ENCODE measurements around the gene TM4SF1.
"Not testable (repeated sequence)": the region's sequence is repeated elsewhere in the genome, so short reads cannot be mapped to it uniquely, and the experiment has no call there.

The TM4SF1 gene

DNA sequence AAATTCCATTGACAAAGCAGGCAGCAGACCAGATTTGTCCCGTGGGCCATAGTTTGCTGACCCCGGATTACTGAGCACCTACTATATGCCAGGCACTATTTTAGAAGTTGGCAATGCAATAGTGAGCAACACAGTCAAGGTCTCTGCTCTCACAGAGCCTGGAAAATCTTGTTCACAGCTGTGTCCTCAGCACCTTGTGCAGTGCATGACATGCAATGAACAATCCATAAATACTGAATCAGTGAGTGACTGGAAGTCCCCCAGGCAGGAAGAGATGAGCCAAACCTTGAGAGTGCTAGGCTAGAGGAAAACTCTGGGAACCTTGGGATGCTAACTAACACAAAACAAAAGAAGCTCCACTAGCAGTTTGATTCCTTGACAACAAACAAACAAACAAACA is 14.4 kb downstream of the TM4SF1 start:
- Histone ChIP-seq H3K27ac (ENCODE audit: low read depth, low read length) (no peak overlapping the region), H3K4me1 (ENCODE audit: control insufficient read depth, insufficient read depth, low read length) (peaks cover 10% of the 10 kb centered on the region), H3K36me3 (ENCODE audit: control insufficient read depth, insufficient read depth, low read length) (no peaks in the 10 kb centered on the region), H3K27me3 (ENCODE audit: control insufficient read depth, insufficient read depth, low read length) (no peaks in the 10 kb centered on the region), H3K4me3 (ENCODE audit: low read depth, low read length) (no peak overlapping the region), H3K9ac (ENCODE audit: low read length) (no peak overlapping the region), H3K9me3 (ENCODE audit: control insufficient read depth, insufficient read depth, low read depth, low read length) (no peaks in the 10 kb centered on the region)

DNA sequence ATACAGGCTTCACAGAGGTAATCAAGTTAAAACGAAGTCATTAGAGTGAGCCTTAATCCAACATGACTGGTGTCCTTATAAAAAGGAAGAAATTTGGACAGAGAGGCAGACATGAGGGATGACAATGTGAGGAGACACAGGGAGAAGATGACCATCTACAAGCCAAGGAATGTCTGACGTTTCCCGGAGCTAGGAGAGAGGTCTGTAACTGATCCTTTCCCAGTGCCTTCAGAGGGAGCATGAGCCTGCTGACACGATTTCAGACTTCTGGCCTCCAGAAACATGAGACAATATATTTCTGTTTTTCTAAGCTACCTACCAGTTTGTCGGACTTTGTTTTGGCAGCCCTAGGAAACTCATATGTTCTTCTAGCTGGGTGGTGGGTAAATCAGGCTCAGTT is 15.1 kb downstream of the TM4SF1 start:
- H3K36me3 ChIP-seq (ENCODE audit: control insufficient read depth, insufficient read depth, low read length), result no peaks in the 10 kb centered on the region
- H3K9ac ChIP-seq (ENCODE audit: low read length), result no peak overlapping the region
- H3K27ac ChIP-seq (ENCODE audit: low read depth, low read length), result no peak overlapping the region
- H3K27me3 ChIP-seq (ENCODE audit: control insufficient read depth, insufficient read depth, low read length), result no peaks in the 10 kb centered on the region
- no peaks in the 10 kb centered on the region for H3K9me3 ChIP-seq (ENCODE audit: control insufficient read depth, insufficient read depth, low read depth, low read length)
- no peak overlapping the region for H3K4me3 ChIP-seq (ENCODE audit: low read depth, low read length)
- peaks cover 8% of the 10 kb centered on the region for H3K4me1 ChIP-seq (ENCODE audit: control insufficient read depth, insufficient read depth, low read length)

GRCh38 chr3:149356630-149357029 is 20.8 kb downstream of the TM4SF1 start:
- Histone ChIP-seq H3K9ac (ENCODE audit: low read length) (no peak overlapping the region), H3K9me3 (ENCODE audit: control insufficient read depth, insufficient read depth, low read depth, low read length) (no peaks in the 10 kb centered on the region), H3K4me1 (ENCODE audit: control insufficient read depth, insufficient read depth, low read length) (no peaks in the 10 kb centered on the region), H3K27me3 (ENCODE audit: control insufficient read depth, insufficient read depth, low read length) (no peaks in the 10 kb centered on the region), H3K4me3 (ENCODE audit: low read depth, low read length) (no peak overlapping the region), H3K36me3 (ENCODE audit: control insufficient read depth, insufficient read depth, low read length) (no peaks in the 10 kb centered on the region), H3K27ac (ENCODE audit: low read depth, low read length) (no peak overlapping the region)

GRCh38 chr3:149356044-149356592 is 21.3 kb downstream of the TM4SF1 start:
- no peaks in the 10 kb centered on the region for H3K27me3 ChIP-seq (ENCODE audit: control insufficient read depth, insufficient read depth, low read length)
- H3K4me3 ChIP-seq (ENCODE audit: low read depth, low read length), result no peak overlapping the region
- H3K27ac ChIP-seq (ENCODE audit: low read depth, low read length), result no peak overlapping the region
- H3K36me3 ChIP-seq (ENCODE audit: control insufficient read depth, insufficient read depth, low read length), result no peaks in the 10 kb centered on the region
- no peaks in the 10 kb centered on the region for H3K4me1 ChIP-seq (ENCODE audit: control insufficient read depth, insufficient read depth, low read length)
- no peak overlapping the region for H3K9ac ChIP-seq (ENCODE audit: low read length)
- no peaks in the 10 kb centered on the region for H3K9me3 ChIP-seq (ENCODE audit: control insufficient read depth, insufficient read depth, low read depth, low read length)

DNA sequence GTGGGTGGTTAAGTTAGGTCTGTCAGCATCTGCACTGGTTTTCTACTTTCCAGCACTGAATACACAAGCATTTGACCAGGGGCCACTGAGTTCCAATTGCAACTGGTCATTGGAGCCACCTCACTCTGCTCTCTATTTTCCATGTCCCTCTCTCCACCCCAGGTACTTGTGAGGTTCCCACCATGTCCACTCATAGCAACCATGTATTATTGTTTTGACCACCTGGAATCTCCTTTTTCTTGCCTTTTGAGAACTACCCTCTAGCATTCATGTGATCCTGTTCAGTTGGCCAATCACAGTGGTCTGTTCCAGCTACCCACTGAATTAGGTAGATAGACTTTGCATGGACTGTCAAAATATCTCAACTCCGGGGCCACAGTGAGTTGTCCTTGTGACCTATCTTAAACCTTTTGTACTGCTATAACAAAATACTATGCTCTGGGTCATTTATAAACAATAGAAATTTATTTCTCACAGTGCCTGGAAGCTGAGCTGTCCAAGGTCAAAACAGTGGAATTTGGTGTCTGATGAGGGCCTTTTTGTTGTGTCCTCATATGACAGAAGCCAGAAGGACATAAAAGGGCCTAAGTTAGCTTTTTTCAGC is 23.8 kb downstream of the TM4SF1 start:
- Histone ChIP-seq H3K27ac (ENCODE audit: low read depth, low read length) (no peak overlapping the region), H3K4me3 (ENCODE audit: low read depth, low read length) (no peak overlapping the region), H3K36me3 (ENCODE audit: control insufficient read depth, insufficient read depth, low read length) (no peaks in the 10 kb centered on the region), H3K4me1 (ENCODE audit: control insufficient read depth, insufficient read depth, low read length) (no peaks in the 10 kb centered on the region), H3K27me3 (ENCODE audit: control insufficient read depth, insufficient read depth, low read length) (no peaks in the 10 kb centered on the region), H3K9me3 (ENCODE audit: control insufficient read depth, insufficient read depth, low read depth, low read length) (no peaks in the 10 kb centered on the region), H3K9ac (ENCODE audit: low read length) (no peak overlapping the region)

GRCh38 chr3:149352556-149352955 is 24.9 kb downstream of the TM4SF1 start:
- Histone ChIP-seq H3K36me3 (ENCODE audit: control insufficient read depth, insufficient read depth, low read length) (no peaks in the 10 kb centered on the region), H3K27me3 (ENCODE audit: control insufficient read depth, insufficient read depth, low read length) (no peaks in the 10 kb centered on the region), H3K27ac (ENCODE audit: low read depth, low read length) (no peak overlapping the region), H3K9me3 (ENCODE audit: control insufficient read depth, insufficient read depth, low read depth, low read length) (no peaks in the 10 kb centered on the region), H3K9ac (ENCODE audit: low read length) (no peak overlapping the region), H3K4me1 (ENCODE audit: control insufficient read depth, insufficient read depth, low read length) (no peaks in the 10 kb centered on the region), H3K4me3 (ENCODE audit: low read depth, low read length) (no peak overlapping the region)

DNA sequence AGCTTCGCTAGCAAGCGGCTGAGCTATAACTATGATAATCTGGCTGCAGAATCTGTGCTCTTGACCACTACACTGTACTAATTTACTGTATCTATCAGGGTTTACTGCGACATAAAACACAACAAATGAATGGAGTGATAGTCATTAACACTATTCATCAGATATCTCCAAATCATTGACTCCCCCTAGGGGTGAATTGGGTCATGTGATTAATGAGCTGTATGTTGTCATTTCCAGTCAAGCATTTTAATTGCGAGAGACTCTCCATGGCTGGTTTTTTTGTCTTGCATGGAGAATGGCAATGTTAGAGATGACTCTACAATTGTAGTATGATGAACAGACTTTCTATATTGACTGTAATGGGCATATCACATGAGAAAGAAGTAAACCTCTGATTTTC is 33.5 kb downstream of the TM4SF1 start:
- no peaks in the 10 kb centered on the region for H3K27me3 ChIP-seq (ENCODE audit: control insufficient read depth, insufficient read depth, low read length)
- H3K36me3 ChIP-seq (ENCODE audit: control insufficient read depth, insufficient read depth, low read length), result no peaks in the 10 kb centered on the region
- no peak overlapping the region for H3K27ac ChIP-seq (ENCODE audit: low read depth, low read length)
- H3K4me3 ChIP-seq (ENCODE audit: low read depth, low read length), result no peak overlapping the region
- no peaks in the 10 kb centered on the region for H3K9me3 ChIP-seq (ENCODE audit: control insufficient read depth, insufficient read depth, low read depth, low read length)
- H3K4me1 ChIP-seq (ENCODE audit: control insufficient read depth, insufficient read depth, low read length), result peaks cover 18% of the 10 kb centered on the region
- no peak overlapping the region for H3K9ac ChIP-seq (ENCODE audit: low read length)

DNA sequence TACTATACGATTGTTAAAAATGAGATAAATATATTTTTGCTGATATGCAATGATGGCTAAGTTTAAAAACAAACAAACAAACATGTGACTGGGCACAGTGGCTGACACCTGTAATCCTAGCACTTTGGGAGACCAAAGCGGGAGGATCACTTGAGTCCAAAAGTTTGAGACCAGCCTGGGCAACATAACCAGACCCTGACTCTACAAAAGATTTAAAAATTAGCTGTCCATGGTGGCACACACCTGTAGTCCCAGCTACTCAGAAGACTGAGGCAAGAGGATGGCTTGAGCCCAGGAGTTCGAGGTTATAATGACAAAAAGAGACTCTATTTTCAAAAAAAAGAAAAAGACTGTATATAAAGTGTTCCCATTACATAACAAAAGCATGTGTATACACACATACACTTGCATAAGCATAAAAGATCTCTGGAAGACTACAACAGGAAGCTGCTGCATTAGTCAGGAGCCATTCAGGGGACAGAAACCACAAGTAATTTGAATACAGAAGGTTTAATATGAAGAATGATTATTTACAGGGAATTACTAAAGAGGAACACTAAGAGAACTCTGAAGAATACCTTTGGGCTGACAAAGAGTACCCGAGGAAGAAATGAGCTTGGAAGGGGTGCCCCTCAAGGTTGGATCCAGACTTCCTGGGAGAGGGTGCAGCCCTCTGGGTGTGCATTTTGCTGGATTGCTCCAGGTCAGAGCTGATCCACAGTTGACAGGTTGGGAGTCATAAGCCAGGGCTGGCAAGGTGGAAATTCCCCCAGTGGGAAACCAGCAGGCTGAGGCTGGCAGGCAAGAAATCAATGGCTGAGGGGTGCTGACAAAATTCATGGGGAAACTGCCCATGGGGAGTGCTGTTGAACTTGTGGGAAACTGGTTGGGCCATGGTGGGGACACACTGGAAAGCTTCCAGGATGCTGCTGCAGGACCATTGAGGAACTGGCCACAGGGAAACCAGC is 34.8 kb downstream of the TM4SF1 start:
- Histone ChIP-seq H3K27me3 (ENCODE audit: control insufficient read depth, insufficient read depth, low read length) (no peaks in the 10 kb centered on the region), H3K9ac (ENCODE audit: low read length) (no peak overlapping the region), H3K4me3 (ENCODE audit: low read depth, low read length) (no peak overlapping the region), H3K36me3 (ENCODE audit: control insufficient read depth, insufficient read depth, low read length) (no peaks in the 10 kb centered on the region), H3K4me1 (ENCODE audit: control insufficient read depth, insufficient read depth, low read length) (peaks cover 18% of the 10 kb centered on the region), H3K27ac (ENCODE audit: low read depth, low read length) (no peak overlapping the region), H3K9me3 (ENCODE audit: control insufficient read depth, insufficient read depth, low read depth, low read length) (no peaks in the 10 kb centered on the region)

DNA sequence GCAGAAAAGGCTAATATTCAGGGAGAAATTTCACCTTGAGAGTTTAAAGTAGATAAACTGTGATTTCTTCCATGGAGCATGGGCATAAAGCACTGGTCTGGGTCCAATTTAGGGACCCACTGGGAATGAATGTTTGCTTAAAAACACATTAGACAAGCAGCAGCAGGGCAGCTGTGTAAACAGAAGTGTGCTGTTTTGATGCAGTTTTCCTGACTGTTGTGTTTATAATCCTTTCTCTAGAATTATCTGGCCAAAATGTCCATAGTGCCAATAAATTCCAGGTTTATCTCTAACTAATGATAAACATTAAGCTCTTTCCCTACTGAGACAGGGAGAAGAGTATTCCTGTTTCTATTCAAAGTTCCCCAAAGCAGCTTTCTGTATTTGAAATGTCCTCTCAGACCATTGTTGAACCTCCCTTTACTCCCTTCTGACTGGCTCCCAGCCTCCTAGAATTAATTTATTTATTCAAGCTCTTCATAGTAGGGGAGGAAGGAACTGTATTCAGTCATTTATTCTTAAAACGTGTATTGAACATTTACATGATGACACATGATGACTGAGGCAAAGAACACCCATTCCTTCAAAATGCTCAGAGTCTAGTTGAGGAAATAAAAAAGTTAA is 37.0 kb downstream of the TM4SF1 start:
- Histone ChIP-seq H3K27me3 (ENCODE audit: control insufficient read depth, insufficient read depth, low read length) (no peaks in the 10 kb centered on the region), H3K4me3 (ENCODE audit: low read depth, low read length) (no peak overlapping the region), H3K9me3 (ENCODE audit: control insufficient read depth, insufficient read depth, low read depth, low read length) (no peaks in the 10 kb centered on the region), H3K27ac (ENCODE audit: low read depth, low read length) (peak overlapping the region; percentile 72; the same call in 1 of the 2 replicates), H3K4me1 (ENCODE audit: control insufficient read depth, insufficient read depth, low read length) (peaks cover 18% of the 10 kb centered on the region), H3K36me3 (ENCODE audit: control insufficient read depth, insufficient read depth, low read length) (no peaks in the 10 kb centered on the region), H3K9ac (ENCODE audit: low read length) (peak overlapping the region; percentile 24)

DNA sequence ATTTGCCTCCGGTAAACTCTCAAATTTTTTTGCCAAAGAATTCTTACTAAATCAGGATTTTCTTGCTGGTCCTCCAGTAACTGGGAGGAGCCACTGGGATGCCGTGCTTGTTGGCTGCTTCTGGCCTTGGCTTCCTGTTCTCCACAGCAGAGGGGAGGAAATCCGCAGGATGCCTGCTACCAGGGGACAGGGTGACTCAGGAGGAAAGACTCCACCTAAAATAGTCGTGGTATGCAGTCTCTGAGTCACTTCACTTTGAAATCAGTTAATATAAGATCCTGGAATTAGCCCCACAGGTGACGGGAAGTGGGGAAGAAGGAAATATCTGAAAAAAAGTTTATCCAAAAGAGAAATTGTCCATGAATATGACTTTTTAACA is 37.5 kb downstream of the TM4SF1 start:
- Histone ChIP-seq H3K9ac (ENCODE audit: low read length) (peak overlapping the region; percentile 24), H3K27me3 (ENCODE audit: control insufficient read depth, insufficient read depth, low read length) (no peaks in the 10 kb centered on the region), H3K4me1 (ENCODE audit: control insufficient read depth, insufficient read depth, low read length) (peaks cover 18% of the 10 kb centered on the region), H3K9me3 (ENCODE audit: control insufficient read depth, insufficient read depth, low read depth, low read length) (no peaks in the 10 kb centered on the region), H3K36me3 (ENCODE audit: control insufficient read depth, insufficient read depth, low read length) (no peaks in the 10 kb centered on the region), H3K27ac (ENCODE audit: low read depth, low read length) (peak overlapping the region; percentile 72; the same call in 1 of the 2 replicates), H3K4me3 (ENCODE audit: low read depth, low read length) (no peak overlapping the region)

DNA sequence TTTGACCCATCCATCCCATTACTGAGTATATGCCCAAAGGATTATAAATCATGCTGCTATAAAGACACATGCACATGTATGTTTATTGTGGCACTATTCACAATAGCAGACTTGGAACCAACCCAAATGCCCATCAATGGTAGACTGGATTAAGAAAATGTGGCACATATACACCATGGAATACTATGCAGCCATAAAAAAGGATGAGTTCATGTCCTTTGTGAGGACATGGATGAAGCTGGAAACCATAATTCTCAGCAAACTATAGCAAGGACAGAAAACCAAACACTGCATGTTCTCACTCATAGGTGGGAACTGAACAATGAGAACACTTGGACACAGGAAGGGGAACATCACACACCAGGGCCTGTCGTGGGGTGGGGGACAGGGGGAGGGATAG is 40.0 kb downstream of the TM4SF1 start:
- H3K4me3 ChIP-seq (ENCODE audit: low read depth, low read length); H3K27ac ChIP-seq (ENCODE audit: low read depth, low read length); H3K9ac ChIP-seq (ENCODE audit: low read length); H3K36me3 ChIP-seq (ENCODE audit: control insufficient read depth, insufficient read depth, low read length); H3K27me3 ChIP-seq (ENCODE audit: control insufficient read depth, insufficient read depth, low read length); H3K9me3 ChIP-seq (ENCODE audit: control insufficient read depth, insufficient read depth, low read depth, low read length): not testable (repeated sequence)
- peaks cover 31% of the 10 kb centered on the region for H3K4me1 ChIP-seq (ENCODE audit: control insufficient read depth, insufficient read depth, low read length)
